Measurements from ENCODE around the gene HABP4.

HABP4 gene

DNA sequence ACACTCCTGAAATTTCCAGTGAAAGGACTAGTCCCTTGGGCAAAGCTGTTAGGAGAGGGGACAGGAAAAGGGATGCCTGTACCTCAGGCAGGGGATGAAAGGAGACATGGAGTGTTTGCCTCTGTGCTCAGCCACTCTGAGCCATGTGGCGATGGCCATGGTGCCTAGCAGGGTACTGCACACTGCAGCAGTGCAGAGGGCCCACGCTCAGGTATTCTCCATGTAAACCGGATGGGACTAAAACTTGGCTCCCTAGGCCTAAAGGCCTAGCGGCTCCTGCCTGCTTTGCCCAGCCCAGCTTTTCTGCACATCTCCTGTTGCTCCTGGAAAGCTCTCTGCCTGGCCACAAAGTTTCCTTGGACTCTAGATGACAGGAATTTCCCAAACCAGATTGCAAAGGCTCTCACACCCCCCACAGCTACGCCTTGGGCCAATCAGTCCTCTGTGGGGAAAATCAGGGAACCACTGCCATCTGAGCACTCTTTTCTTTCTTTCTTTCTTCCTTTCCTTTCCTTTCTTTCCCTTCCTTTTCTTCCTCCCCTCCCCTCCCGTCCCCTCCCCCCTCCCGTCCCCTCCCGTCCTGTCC lies 44.3 kb downstream of the HABP4 start:
- Histone ChIP-seq H3K9me3 (ENCODE audit: low read length) (no peaks in the 10 kb centered on the region), H3K79me2 (ENCODE audit: insufficient read depth, low read length) (no peaks in the 10 kb centered on the region), H2AFZ (ENCODE audit: low read length) (no peak overlapping the region), H3K4me3 (ENCODE audit: low read depth, low read length, poor library complexity, severe bottlenecking) (no peak overlapping the region), H3F3A (ENCODE audit: insufficient read depth, low read length) (no peaks in the 10 kb centered on the region), H3K4me1 (ENCODE audit: insufficient read depth, low read length, severe bottlenecking) (no peaks in the 10 kb centered on the region), H3K27me3 (ENCODE audit: insufficient read depth, low read length) (no peaks in the 10 kb centered on the region), H3K9ac (ENCODE audit: low read length) (no peak overlapping the region), H3K4me2 (ENCODE audit: low read length) (no peak overlapping the region), H3K9me2 (ENCODE audit: low read depth, low read length) (no peaks in the 10 kb centered on the region), H4K20me1 (ENCODE audit: insufficient read depth, low read length) (no peaks in the 10 kb centered on the region), H3K36me3 (ENCODE audit: insufficient read depth, low read length) (peaks cover 5% of the 10 kb centered on the region; the same call in 1 of the 2 replicates), H3K27ac (ENCODE audit: low read depth, low read length, poor library complexity, severe bottlenecking) (no peak overlapping the region)
- TF ChIP-seq EZH2 (IDR thresholded peaks at IDR 0.05; ENCODE audit: borderline replicate concordance, low read length) = no peak
- TF ChIP-seq, protein P1, sequence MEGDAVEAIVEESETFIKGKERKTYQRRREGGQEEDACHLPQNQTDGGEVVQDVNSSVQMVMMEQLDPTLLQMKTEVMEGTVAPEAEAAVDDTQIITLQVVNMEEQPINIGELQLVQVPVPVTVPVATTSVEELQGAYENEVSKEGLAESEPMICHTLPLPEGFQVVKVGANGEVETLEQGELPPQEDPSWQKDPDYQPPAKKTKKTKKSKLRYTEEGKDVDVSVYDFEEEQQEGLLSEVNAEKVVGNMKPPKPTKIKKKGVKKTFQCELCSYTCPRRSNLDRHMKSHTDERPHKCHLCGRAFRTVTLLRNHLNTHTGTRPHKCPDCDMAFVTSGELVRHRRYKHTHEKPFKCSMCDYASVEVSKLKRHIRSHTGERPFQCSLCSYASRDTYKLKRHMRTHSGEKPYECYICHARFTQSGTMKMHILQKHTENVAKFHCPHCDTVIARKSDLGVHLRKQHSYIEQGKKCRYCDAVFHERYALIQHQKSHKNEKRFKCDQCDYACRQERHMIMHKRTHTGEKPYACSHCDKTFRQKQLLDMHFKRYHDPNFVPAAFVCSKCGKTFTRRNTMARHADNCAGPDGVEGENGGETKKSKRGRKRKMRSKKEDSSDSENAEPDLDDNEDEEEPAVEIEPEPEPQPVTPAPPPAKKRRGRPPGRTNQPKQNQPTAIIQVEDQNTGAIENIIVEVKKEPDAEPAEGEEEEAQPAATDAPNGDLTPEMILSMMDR (IDR thresholded peaks at IDR 0.05; ENCODE audit: low read length) = no peak

DNA sequence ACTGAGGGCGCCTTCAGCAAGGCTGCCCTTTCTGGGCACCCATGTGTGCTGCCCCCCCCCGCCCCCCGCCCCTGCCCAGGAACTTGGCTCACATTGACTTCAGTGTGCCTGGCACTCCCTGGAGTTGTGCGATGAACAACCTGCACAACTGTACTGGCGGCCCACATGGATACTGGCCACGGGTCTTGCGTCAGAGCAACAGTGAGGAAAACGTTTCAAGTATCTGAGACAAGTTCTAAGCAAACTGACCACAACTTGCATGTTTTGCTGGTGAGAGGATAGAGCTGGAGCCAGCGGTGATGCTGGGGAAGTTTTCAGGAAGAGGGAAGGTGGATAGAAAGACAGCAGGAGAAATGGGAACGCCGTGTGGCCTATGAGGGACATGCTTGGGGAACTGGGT lies 45.4 kb downstream of the HABP4 start:
- Histone ChIP-seq H3K79me2 (ENCODE audit: insufficient read depth, low read length) (no peaks in the 10 kb centered on the region), H3K4me3 (ENCODE audit: low read depth, low read length, poor library complexity, severe bottlenecking) (no peak overlapping the region), H3K4me1 (ENCODE audit: insufficient read depth, low read length, severe bottlenecking) (no peaks in the 10 kb centered on the region), H3F3A (ENCODE audit: insufficient read depth, low read length) (no peaks in the 10 kb centered on the region), H3K27me3 (ENCODE audit: insufficient read depth, low read length) (no peaks in the 10 kb centered on the region), H3K4me2 (ENCODE audit: low read length) (no peak overlapping the region), H3K9me3 (ENCODE audit: low read length) (no peaks in the 10 kb centered on the region), H3K36me3 (ENCODE audit: insufficient read depth, low read length) (no peaks in the 10 kb centered on the region), H2AFZ (ENCODE audit: low read length) (no peak overlapping the region), H3K27ac (ENCODE audit: low read depth, low read length, poor library complexity, severe bottlenecking) (no peak overlapping the region), H4K20me1 (ENCODE audit: insufficient read depth, low read length) (no peaks in the 10 kb centered on the region), H3K9ac (ENCODE audit: low read length) (no peak overlapping the region), H3K9me2 (ENCODE audit: low read depth, low read length) (no peaks in the 10 kb centered on the region)
- TF ChIP-seq EZH2 (IDR thresholded peaks at IDR 0.05; ENCODE audit: borderline replicate concordance, low read length) = no peak
- TF ChIP-seq, protein P1 (IDR thresholded peaks at IDR 0.05; ENCODE audit: low read length) = no peak

DNA sequence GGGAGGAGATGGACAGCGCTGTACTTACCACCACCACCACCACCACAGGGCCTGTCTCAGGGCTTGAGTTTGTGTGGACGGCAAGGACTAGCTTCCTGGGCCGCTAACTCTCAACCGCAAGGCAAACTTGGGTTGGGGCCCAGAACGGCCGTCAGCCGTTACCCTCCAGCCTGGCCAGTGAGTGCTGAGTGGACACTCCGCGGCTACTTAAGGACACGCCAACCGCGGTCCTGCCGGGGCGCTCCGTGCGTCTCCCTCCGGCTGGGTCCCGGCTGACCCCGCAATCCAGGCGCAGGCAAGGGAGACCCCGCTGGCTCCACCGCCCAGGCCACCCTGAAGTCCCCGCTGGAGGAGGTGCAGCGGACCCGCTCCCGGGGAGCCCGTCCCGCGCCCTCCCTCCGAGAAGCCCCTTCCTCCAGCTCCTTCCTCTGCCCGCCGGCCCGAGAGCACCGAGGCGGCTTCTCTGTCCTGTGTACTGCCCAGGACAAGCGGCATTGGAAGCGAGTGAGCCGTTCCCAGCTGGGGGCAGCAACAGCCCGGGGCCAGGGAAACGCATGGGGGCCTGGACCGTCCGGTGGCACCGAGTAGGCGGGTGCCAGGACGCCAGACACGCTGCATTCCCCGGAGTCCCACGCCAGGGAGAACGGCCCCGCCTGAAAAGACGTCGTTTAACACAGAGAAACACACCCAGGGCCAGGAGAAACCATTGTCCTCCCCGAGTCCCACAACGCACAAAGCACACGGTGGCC lies 46.6 kb downstream of the HABP4 start:
- Histone ChIP-seq H3K79me2 (ENCODE audit: insufficient read depth, low read length) (no peaks in the 10 kb centered on the region), H4K20me1 (ENCODE audit: insufficient read depth, low read length) (no peaks in the 10 kb centered on the region), H3K9ac (ENCODE audit: low read length) (no peak overlapping the region), H3F3A (ENCODE audit: insufficient read depth, low read length) (no peaks in the 10 kb centered on the region), H3K36me3 (ENCODE audit: insufficient read depth, low read length) (no peaks in the 10 kb centered on the region), H3K4me3 (ENCODE audit: low read depth, low read length, poor library complexity, severe bottlenecking) (no peak overlapping the region), H3K27me3 (ENCODE audit: insufficient read depth, low read length) (no peaks in the 10 kb centered on the region), H3K27ac (ENCODE audit: low read depth, low read length, poor library complexity, severe bottlenecking) (no peak overlapping the region), H2AFZ (ENCODE audit: low read length) (no peak overlapping the region), H3K4me2 (ENCODE audit: low read length) (no peak overlapping the region), H3K9me2 (ENCODE audit: low read depth, low read length) (no peaks in the 10 kb centered on the region), H3K9me3 (ENCODE audit: low read length) (no peaks in the 10 kb centered on the region), H3K4me1 (ENCODE audit: insufficient read depth, low read length, severe bottlenecking) (no peaks in the 10 kb centered on the region)
- no peak for TF ChIP-seq EZH2 (IDR thresholded peaks at IDR 0.05; ENCODE audit: borderline replicate concordance, low read length)
- TF ChIP-seq, protein P1 (IDR thresholded peaks at IDR 0.05; ENCODE audit: low read length) = no peak
